Lower lobe of right lung (tissue), 2 donors: ENCODE data around the gene VRTN. TPM values are rescaled to one million over a fixed set of nuclear protein-coding genes. Genes with fewer than 3 reads are reported as not detected.
"Not testable (repeated sequence)": the region's sequence is repeated elsewhere in the genome, so short reads cannot be mapped to it uniquely, and the experiment has no call there.

ENCODE experiments used
- ATAC-seq, 2 donors: fragments of 200-7000 bp; cut with Tn5 transposase; one replicate each; pipeline ENCODE4 v1.9.1; 2020 to 2022; ENCODE audit warnings: mild to moderate bottlenecking in 2 of 2, moderate library complexity in 2 of 2
- DNase-seq: peaks from one replicate; pipeline ENCODE4 v3.0.0-alpha.2; 2020
- H3K27ac ChIP-seq: fragments of 200-600 bp; one replicate; pipeline ENCODE4 v1.8.0; 2022
- H3K27me3 ChIP-seq: fragments of 200-600 bp; one replicate; pipeline ENCODE4 v1.8.0; 2022; ENCODE audit warnings: low read depth
- H3K36me3 ChIP-seq: fragments of 200-600 bp; one replicate; pipeline ENCODE4 v1.8.0; 2022; ENCODE audit warnings: mild to moderate bottlenecking
- H3K4me1 ChIP-seq: fragments of 200-600 bp; one replicate; pipeline ENCODE4 v1.8.0; 2022
- H3K4me3 ChIP-seq: fragments of 200-600 bp; one replicate; pipeline ENCODE4 v1.8.0; 2022; ENCODE audit warnings: mild to moderate bottlenecking
- H3K9me3 ChIP-seq: fragments of 200-600 bp; one replicate; pipeline ENCODE4 v1.8.0; 2022
- CTCF ChIP-seq: fragments of 200-600 bp; IDR thresholded peaks from one replicate; pipeline ENCODE4 v1.8.0; 2022; ENCODE audit warnings: antibody characterized with exemption, mild to moderate bottlenecking
- intact Hi-C: fragments of 100-400 bp; cut with DNase I; formaldehyde crosslinking; loops from one replicate; pipeline ENCODE4 v1.11.0; 2022
- total RNA-seq: library from RNA; stranded (reverse); fragmentation: NEBNext Ultra II Directional; extraction: Animal tissue kit (Norgen Biotek cat#: 25700); gene quantifications from one replicate; pipeline ENCODE4 v1.2.1, GENCODE V29; 2021
- donor health status: DM: no; HTN: yes; CAD: no; lungs with severe emphysema.

Gene VRTN
- total RNA-seq, 1 donor from 2014 or later: not detected

- H3K4me3 ChIP-seq: no peak overlapping the region
- intact Hi-C loops: no loop called here
- H3K27me3 ChIP-seq: no peaks in the 10 kb centered on the region
- no peaks in the 10 kb centered on the region for H3K4me1 ChIP-seq
- no peak for TF ChIP-seq CTCF
- no peak for ATAC-seq
- no peaks in the 10 kb centered on the region for H3K9me3 ChIP-seq
- DNase-seq: no peak
- H3K27ac ChIP-seq: no peak overlapping the region
- H3K36me3 ChIP-seq: no peaks in the 10 kb centered on the region
Measured at GRCh38 chr14:74314576-74314975, 33.7 kb upstream of the VRTN start.

GRCh38 chr14:74324931-74325361 is 23.3 kb upstream of the VRTN start:
- H3K27me3 ChIP-seq: no peaks in the 10 kb centered on the region
- DNase-seq (no peak), ATAC-seq (peak in 1 of 2 donors; percentile 39)
- no peak overlapping the region for H3K4me3 ChIP-seq
- H3K36me3 ChIP-seq: no peaks in the 10 kb centered on the region
- no peaks in the 10 kb centered on the region for H3K4me1 ChIP-seq
- H3K27ac ChIP-seq: no peak overlapping the region
- TF ChIP-seq CTCF: peak; percentile 59
- no peaks in the 10 kb centered on the region for H3K9me3 ChIP-seq
- intact Hi-C loops: no loop called here

GRCh38 chr14:74325446-74325845 is 22.8 kb upstream of the VRTN start:
- no peak for TF ChIP-seq CTCF
- no peak for DNase-seq
- intact Hi-C loops: no loop called here
- Histone ChIP-seq H3K27me3 (no peaks in the 10 kb centered on the region), H3K4me3 (no peak overlapping the region), H3K27ac (no peak overlapping the region), H3K36me3 (no peaks in the 10 kb centered on the region), H3K9me3 (no peaks in the 10 kb centered on the region), H3K4me1 (no peaks in the 10 kb centered on the region)
- ATAC-seq: no peak

GRCh38 chr14:74326369-74327152 is 21.7 kb upstream of the VRTN start:
- TF ChIP-seq CTCF: no peak
- Histone ChIP-seq H3K4me1 (no peaks in the 10 kb centered on the region), H3K4me3 (no peak overlapping the region), H3K9me3 (no peaks in the 10 kb centered on the region), H3K36me3 (no peaks in the 10 kb centered on the region), H3K27me3 (no peaks in the 10 kb centered on the region), H3K27ac (no peak overlapping the region)
- DNase-seq: no peak
- no peak for ATAC-seq
- intact Hi-C loops: no loop called here

- H3K4me1 ChIP-seq, H3K9me3 ChIP-seq, H3K27me3 ChIP-seq, intact Hi-C loops, H3K4me3 ChIP-seq, DNase-seq, H3K27ac ChIP-seq, H3K36me3 ChIP-seq: not testable (repeated sequence)
- ATAC-seq: peak; percentile 69 to 84
Measured at GRCh38 chr14:74329950-74330552, 18.2 kb upstream of the VRTN start.

- Histone ChIP-seq H3K4me1 (no peaks in the 10 kb centered on the region), H3K4me3 (no peak overlapping the region), H3K27ac (no peak overlapping the region), H3K27me3 (no peaks in the 10 kb centered on the region), H3K9me3 (no peaks in the 10 kb centered on the region), H3K36me3 (no peaks in the 10 kb centered on the region)
- ATAC-seq (no peak), DNase-seq (no peak)
- intact Hi-C loops: no loop called here
- TF ChIP-seq CTCF: no peak
Measured at GRCh38 chr14:74333909-74334308, 14.4 kb upstream of the VRTN start.
